ENCODE measurements around the gene SMAD5. TPM values are rescaled to one million over a fixed set of nuclear protein-coding genes. Genes with fewer than 3 reads are reported as not detected.
A peak's percentile ranks its signal among the peaks of the same experiment; 100 is the strongest.

The SMAD5 gene
- total RNA-seq, 1 donor from 2014 or later = 30.4 TPM

- no peak for DNase-seq
- Mint-ChIP-seq H3K9me3 (no peaks in the 10 kb centered on the region), H3K27ac (no peak overlapping the region), H3K27me3 (peaks cover 28% of the 10 kb centered on the region), H3K4me1 (peaks cover 14% of the 10 kb centered on the region), H3K4me3 (no peak overlapping the region), H3K36me3 (ENCODE audit: low read depth) (peaks cover 7% of the 10 kb centered on the region)
- intact Hi-C loops (cut with micrococcal nuclease) = no loop called here
- ChIA-PET POLR2A (no interaction called here), CTCF (no interaction called here)
- no peak for ATAC-seq (ENCODE audit: low read depth)
- no peak for TF ChIP-seq CTCF (IDR thresholded peaks at IDR 0.05)
Measured at GRCh38 chr5:136129445-136129844, 3.2 kb upstream of the SMAD5 start.

DNA sequence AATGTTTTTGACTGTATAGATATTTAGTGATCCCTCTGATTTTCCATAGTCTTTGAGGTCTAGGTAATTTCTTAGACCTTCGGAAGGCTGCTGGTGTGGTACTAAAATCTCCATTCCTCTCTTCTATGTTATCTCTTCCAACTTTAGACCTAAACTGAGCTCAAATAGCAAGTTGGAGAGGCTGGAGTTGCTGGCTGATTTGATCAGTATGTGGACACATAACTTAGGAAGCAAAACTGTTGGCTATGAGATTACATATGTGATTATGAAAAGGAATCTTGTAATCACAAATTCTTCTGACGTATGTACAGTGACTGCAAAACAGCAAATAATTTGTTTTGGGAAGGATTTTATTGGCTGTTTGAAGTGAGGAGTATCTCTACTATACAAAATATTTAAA lies 2.1 kb upstream of the SMAD5 start:
- ChIA-PET POLR2A (no interaction called here), CTCF (no interaction called here)
- Mint-ChIP-seq H3K4me3 (no peak overlapping the region), H3K36me3 (ENCODE audit: low read depth) (peaks cover 7% of the 10 kb centered on the region), H3K27ac (no peak overlapping the region), H3K27me3 (peaks cover 25% of the 10 kb centered on the region), H3K9me3 (no peaks in the 10 kb centered on the region), H3K4me1 (peaks cover 22% of the 10 kb centered on the region)
- ATAC-seq (ENCODE audit: low read depth) = no peak
- no peak for DNase-seq
- intact Hi-C loops (cut with micrococcal nuclease) = no loop called here
- no peak for TF ChIP-seq CTCF (IDR thresholded peaks at IDR 0.05)

GRCh38 chr5:136132087-136132486 lies 558 bp upstream of the SMAD5 start:
- Mint-ChIP-seq H3K27me3 (peaks cover 17% of the 10 kb centered on the region), H3K9me3 (no peaks in the 10 kb centered on the region), H3K4me3 (peak overlapping the region; percentile 94), H3K27ac (peak overlapping the region; percentile 73), H3K4me1 (peaks cover 24% of the 10 kb centered on the region), H3K36me3 (ENCODE audit: low read depth) (peaks cover 7% of the 10 kb centered on the region)
- no peak for TF ChIP-seq CTCF (IDR thresholded peaks at IDR 0.05)
- ChIA-PET CTCF (no interaction called here), POLR2A (interaction anchor here (1.0 kb wide), 2 partner anchors 10 to 17 kb away, joined by 3 to 4 read pairs; no protein-coding TSS in a partner anchor)
- ATAC-seq (ENCODE audit: low read depth) (no peak), DNase-seq (peak; percentile 24)
- intact Hi-C loops (cut with micrococcal nuclease) = loop anchor here (2.0 kb wide), 1 partner anchor 51 kb away; no protein-coding TSS in a partner anchor

DNA sequence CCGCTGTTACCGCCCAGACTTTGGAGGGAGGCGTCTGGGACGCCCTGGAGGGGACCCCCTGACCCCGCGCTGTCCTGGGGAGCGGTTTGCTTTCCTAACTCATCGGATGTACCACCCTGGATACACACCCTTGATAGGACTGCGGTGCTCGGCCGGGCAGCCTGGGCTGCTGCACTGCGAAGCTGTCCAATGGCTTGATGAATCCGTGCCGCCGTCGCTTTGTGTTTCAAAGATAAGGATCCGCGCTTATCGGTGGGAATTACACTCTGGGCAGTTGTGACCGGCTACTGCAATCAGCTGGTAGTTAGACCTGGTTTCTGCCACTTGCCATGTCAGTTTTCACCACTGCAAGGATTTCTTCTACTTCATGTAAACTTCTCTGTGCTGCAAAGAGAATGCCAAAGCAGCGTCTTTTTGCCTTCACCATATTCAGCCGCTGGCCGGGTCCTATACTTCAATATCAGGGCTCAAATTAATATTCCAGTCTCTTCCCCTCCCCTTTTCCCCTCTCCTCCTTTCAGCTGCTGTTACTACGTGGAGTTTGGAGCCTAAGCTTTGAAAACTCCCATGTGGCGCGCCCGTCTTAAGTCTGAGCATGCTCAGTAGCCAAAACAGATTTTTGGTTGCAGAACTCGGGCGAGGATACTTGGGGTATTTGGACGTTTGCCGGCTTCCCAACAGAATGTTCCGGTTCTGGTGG lies 727 bp downstream of the SMAD5 start:
- no peak for TF ChIP-seq CTCF (IDR thresholded peaks at IDR 0.05)
- H3K4me3 Mint-ChIP-seq = peak overlapping the region; percentile 96
- ChIA-PET POLR2A (no interaction called here), CTCF (no interaction called here)
- intact Hi-C loops (cut with micrococcal nuclease) = loop anchor here (2.0 kb wide), 1 partner anchor 53 kb away; no protein-coding TSS in a partner anchor
- H3K27ac Mint-ChIP-seq = peak overlapping the region; percentile 80
- H3K36me3 Mint-ChIP-seq (ENCODE audit: low read depth) = peaks cover 7% of the 10 kb centered on the region
- H3K27me3 Mint-ChIP-seq = peaks cover 7% of the 10 kb centered on the region
- ATAC-seq (ENCODE audit: low read depth) (no peak), DNase-seq (no peak)
- no peaks in the 10 kb centered on the region for H3K9me3 Mint-ChIP-seq
- peaks cover 33% of the 10 kb centered on the region for H3K4me1 Mint-ChIP-seq

- ChIA-PET POLR2A (no interaction called here), CTCF (no interaction called here)
- ATAC-seq (ENCODE audit: low read depth) (no peak), DNase-seq (no peak)
- peaks cover 3% of the 10 kb centered on the region for H3K27me3 Mint-ChIP-seq
- intact Hi-C loops (cut with micrococcal nuclease) = loop anchor here (2.0 kb wide), 1 partner anchor 53 kb away; no protein-coding TSS in a partner anchor
- H3K4me3 Mint-ChIP-seq = peak overlapping the region; percentile 96
- no peak for TF ChIP-seq CTCF (IDR thresholded peaks at IDR 0.05)
- H3K9me3 Mint-ChIP-seq = no peaks in the 10 kb centered on the region
- H3K4me1 Mint-ChIP-seq = peaks cover 36% of the 10 kb centered on the region
- H3K36me3 Mint-ChIP-seq (ENCODE audit: low read depth) = peaks cover 7% of the 10 kb centered on the region
- H3K27ac Mint-ChIP-seq = peak overlapping the region; percentile 80
Measured at GRCh38 chr5:136133922-136134379, 1.3 kb downstream of the SMAD5 start.

All from activated B cell treated with CpG ODN at 0.5 μM for 24 hours (primary cell).